ENCODE results near the gene LCAT. TPM values are rescaled to one million over a fixed set of nuclear protein-coding genes. Genes with fewer than 3 reads are reported as not detected.

LCAT gene
- polyA plus RNA-seq, 2 donors, result 6.2 to 22.9 TPM

DNA sequence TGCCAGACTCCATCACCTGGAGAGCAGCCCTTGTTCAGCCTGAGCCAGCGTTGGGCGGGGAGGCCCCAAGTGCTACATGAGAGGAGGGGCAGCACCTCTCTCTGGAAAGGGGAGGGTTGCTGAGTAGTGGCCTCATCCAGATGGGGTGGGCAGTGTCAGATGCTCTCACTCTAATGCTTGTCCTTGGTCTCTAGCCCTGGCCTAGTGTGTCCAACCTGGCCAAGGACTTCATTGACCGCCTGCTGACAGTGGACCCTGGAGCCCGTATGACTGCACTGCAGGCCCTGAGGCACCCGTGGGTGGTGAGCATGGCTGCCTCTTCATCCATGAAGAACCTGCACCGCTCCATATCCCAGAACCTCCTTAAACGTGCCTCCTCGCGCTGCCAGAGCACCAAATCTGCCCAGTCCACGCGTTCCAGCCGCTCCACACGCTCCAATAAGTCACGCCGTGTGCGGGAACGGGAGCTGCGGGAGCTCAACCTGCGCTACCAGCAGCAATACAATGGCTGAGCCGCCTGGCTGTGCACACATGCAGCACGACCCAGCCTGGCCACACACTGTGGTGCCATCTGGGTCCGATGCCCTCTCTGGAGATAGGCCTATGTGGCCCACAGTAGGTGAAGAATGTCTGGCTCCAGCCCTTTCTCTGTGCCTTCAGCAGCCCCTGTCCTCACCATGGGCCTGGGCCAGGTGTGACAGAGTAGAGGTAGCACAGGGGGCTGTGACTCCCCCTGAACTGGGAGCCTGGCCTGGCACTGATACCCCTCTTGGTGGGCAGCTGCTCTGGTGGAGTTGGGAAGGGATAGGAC, 16.6 kb downstream of the LCAT start:
- H3K9me3 ChIP-seq (ENCODE audit: control insufficient read depth in 2 of 2, insufficient read depth in 1 of 2, low read depth in 1 of 2, low read length in 1 of 2), result no peaks in the 10 kb centered on the region
- peaks cover 0 to 7% of the 10 kb centered on the region in 2 donors for H3K4me1 ChIP-seq (ENCODE audit: control insufficient read depth in 2 of 2, insufficient read depth in 2 of 2, low read length in 1 of 2)
- no peaks in the 10 kb centered on the region for H3K27me3 ChIP-seq (ENCODE audit: control insufficient read depth in 1 of 2, insufficient read depth in 2 of 2, low read length in 2 of 2)
- no peak overlapping the region for H3K4me3 ChIP-seq (ENCODE audit: low read depth in 1 of 2, low read length in 2 of 2)
- H3K27ac ChIP-seq (ENCODE audit: low read depth in 2 of 2, low read length in 1 of 2), result no peak overlapping the region
- WGBS, 2 donors, result 81 to 89% methylated on average over 22 of the region's 22 CpGs
- H3K36me3 ChIP-seq (ENCODE audit: control insufficient read depth in 2 of 2, insufficient read depth in 2 of 2, low read length in 1 of 2), result peaks cover 3 to 28% of the 10 kb centered on the region in 2 donors

DNA sequence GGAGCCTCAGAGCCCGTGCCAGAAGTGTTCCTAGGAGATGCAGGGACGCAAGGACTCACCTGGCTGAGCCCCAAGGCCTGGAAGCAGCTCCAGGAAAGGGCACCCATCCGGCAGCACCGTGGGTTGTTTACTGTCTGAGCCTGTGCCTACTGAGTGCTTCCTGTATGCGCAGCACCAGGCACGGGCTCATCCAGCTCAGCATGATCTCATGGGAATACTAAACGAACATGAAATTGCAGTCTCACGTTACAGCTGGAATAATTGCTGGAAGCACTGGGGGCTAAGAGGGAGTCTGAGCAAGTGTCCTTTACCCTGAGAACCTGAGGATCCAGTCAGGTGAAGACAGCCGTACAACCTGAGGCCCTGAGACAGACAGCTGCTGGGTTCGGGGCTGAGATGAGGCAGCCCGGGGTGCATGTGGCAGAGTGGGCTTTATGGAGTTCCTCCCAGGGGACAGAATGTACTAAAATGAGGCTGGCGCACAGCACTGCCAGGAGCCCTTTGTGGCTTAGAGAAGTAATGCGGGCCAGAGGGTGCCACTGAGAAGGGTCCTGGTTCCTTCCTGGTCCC, 17.7 kb downstream of the LCAT start:
- Histone ChIP-seq H3K4me1 (ENCODE audit: control insufficient read depth in 2 of 2, insufficient read depth in 2 of 2, low read length in 1 of 2) (peaks cover 0 to 7% of the 10 kb centered on the region in 2 donors), H3K9me3 (ENCODE audit: control insufficient read depth in 2 of 2, insufficient read depth in 1 of 2, low read depth in 1 of 2, low read length in 1 of 2) (no peaks in the 10 kb centered on the region), H3K27ac (ENCODE audit: low read depth in 2 of 2, low read length in 1 of 2) (no peak overlapping the region), H3K27me3 (ENCODE audit: control insufficient read depth in 1 of 2, insufficient read depth in 2 of 2, low read length in 2 of 2) (no peaks in the 10 kb centered on the region), H3K4me3 (ENCODE audit: low read depth in 1 of 2, low read length in 2 of 2) (no peak overlapping the region), H3K36me3 (ENCODE audit: control insufficient read depth in 2 of 2, insufficient read depth in 2 of 2, low read length in 1 of 2) (peaks cover 3 to 28% of the 10 kb centered on the region in 2 donors)
- 39 to 49% methylated on average over 13 of the region's 13 CpGs for WGBS, 2 donors

DNA sequence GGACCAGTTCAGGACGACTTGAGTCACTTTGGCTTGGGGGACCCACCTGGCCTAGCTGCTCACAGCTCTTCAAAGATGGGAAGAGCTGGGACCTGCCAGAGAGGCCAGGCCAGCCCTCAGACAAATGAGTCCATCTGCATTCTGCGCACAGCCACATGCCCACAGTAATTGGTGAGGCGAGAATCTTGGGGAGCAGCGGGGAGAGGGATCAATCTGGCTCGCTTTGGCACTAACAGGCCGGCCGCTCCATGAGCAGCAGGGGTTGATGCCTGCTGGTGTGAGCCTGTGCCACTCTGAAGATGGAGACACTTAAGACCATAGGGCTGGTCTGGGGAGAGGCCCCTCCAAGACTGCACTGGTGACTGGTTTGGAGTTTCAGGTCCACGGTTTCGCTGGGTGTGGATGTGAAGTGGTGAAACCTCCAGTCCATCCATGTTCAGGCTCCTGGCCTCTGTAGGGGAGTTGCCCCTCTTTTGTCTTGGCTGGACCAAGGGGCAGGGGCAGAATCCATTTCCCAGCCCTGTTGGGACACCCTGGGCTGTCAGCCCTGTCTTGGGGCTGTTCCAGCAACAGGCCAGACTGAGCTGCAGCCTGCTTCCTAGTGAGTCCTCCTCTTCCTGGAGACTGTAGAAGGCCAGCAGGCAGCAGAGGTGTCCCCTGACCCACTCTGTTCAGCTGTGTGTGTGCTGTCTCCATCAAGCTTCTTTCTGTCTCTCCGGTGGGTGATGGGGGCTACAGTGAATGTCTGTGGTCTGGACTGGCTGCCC, 19.6 kb downstream of the LCAT start:
- Histone ChIP-seq H3K27ac (ENCODE audit: low read depth in 2 of 2, low read length in 1 of 2) (peak overlapping the region in 1 of 2 donors; percentile 40), H3K4me1 (ENCODE audit: control insufficient read depth in 2 of 2, insufficient read depth in 2 of 2, low read length in 1 of 2) (peaks cover 0 to 12% of the 10 kb centered on the region in 2 donors), H3K4me3 (ENCODE audit: low read depth in 1 of 2, low read length in 2 of 2) (no peak overlapping the region), H3K36me3 (ENCODE audit: control insufficient read depth in 2 of 2, insufficient read depth in 2 of 2, low read length in 1 of 2) (peaks cover 3 to 24% of the 10 kb centered on the region in 2 donors), H3K27me3 (ENCODE audit: control insufficient read depth in 1 of 2, insufficient read depth in 2 of 2, low read length in 2 of 2) (no peaks in the 10 kb centered on the region), H3K9me3 (ENCODE audit: control insufficient read depth in 2 of 2, insufficient read depth in 1 of 2, low read depth in 1 of 2, low read length in 1 of 2) (no peaks in the 10 kb centered on the region)
- 85 to 94% methylated on average over 10 of the region's 10 CpGs for WGBS, 2 donors

DNA sequence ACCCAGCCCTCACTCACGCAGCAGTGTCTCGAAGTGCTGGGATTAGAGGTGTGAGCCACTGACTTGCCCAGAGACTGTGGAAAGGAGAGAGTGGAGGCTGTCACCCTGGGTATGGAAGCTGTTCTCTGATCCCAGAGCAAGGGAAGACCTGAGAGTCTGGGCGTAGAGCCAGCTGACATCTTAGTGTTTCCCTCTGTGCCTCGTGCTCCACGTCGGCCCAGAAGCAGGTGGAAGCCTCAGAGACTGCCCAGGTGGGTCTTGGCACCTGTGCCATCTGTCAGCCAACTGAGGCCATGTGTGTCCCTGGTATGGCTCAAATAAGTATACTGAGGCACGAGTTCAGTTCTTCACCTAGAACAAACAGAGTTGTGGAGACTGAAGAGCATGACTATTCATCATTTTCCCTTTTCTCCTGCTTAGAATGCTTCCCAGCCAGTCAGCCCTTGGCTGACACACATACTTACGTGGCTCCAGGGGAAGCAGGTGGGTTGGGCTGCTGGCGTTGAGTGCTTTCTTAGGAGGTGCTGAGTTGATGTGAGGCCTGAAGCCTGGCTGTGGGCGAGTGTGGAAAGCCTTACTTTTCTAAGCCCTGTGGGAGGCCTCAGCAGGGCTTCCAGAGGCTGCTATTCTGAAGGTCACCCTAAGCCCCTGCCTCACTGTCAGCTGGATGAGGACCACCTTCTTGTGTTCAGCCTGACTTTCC, 20.4 kb downstream of the LCAT start:
- 52 to 53% methylated on average over 10 of the region's 10 CpGs for WGBS, 2 donors
- H3K4me3 ChIP-seq (ENCODE audit: low read depth in 1 of 2, low read length in 2 of 2), result no peak overlapping the region
- no peaks in the 10 kb centered on the region for H3K27me3 ChIP-seq (ENCODE audit: control insufficient read depth in 1 of 2, insufficient read depth in 2 of 2, low read length in 2 of 2)
- no peaks in the 10 kb centered on the region for H3K9me3 ChIP-seq (ENCODE audit: control insufficient read depth in 2 of 2, insufficient read depth in 1 of 2, low read depth in 1 of 2, low read length in 1 of 2)
- peaks cover 0 to 12% of the 10 kb centered on the region in 2 donors for H3K4me1 ChIP-seq (ENCODE audit: control insufficient read depth in 2 of 2, insufficient read depth in 2 of 2, low read length in 1 of 2)
- H3K27ac ChIP-seq (ENCODE audit: low read depth in 2 of 2, low read length in 1 of 2), result peak overlapping the region in 1 of 2 donors; percentile 40
- H3K36me3 ChIP-seq (ENCODE audit: control insufficient read depth in 2 of 2, insufficient read depth in 2 of 2, low read length in 1 of 2), result peaks cover 3 to 26% of the 10 kb centered on the region in 2 donors

DNA sequence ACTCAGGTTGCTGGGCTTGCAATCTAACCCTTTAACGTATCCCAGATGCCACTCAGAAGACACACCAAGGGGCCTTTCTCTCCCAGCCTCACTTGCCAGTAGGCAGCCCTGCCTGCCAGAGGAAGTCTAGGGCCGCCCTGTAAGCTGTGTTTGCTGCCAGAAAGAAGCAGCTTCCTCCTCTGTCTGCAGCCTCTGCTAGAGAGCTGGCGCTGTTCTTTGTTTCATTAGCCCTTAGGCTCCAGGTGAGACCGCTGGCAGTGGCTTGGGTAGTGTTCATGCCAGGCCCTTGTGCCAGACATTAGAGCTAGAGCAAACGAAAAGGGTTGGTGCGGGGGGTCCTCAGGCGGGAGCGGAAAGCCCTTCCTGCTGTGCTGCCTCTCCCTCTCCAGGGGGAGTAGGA, 21.2 kb downstream of the LCAT start:
- Histone ChIP-seq H3K4me1 (ENCODE audit: control insufficient read depth in 2 of 2, insufficient read depth in 2 of 2, low read length in 1 of 2) (peaks cover 0 to 12% of the 10 kb centered on the region in 2 donors), H3K36me3 (ENCODE audit: control insufficient read depth in 2 of 2, insufficient read depth in 2 of 2, low read length in 1 of 2) (peaks cover 3 to 24% of the 10 kb centered on the region in 2 donors)

DNA sequence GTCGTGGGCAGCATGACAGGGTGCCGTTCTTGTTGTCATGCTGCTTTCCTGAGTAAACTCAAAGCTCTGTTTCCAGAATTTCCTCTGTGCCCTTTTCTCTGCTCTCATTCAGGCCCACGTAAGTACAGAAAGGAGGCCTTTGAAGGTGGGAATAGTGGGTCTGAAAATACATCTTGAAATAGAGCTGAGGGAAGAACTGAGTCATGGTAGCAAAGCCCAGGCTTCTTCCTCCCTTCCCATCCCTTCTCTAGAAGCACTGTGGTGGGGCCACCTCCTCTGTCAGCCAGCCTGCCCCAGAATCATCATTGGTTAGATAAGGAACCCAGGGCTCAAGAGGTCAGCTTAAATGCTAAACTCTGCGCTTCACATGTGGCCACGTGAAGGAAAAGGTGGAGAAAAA, 21.7 kb downstream of the LCAT start:
- Histone ChIP-seq H3K27me3 (ENCODE audit: control insufficient read depth in 1 of 2, insufficient read depth in 2 of 2, low read length in 2 of 2) (no peaks in the 10 kb centered on the region), H3K27ac (ENCODE audit: low read depth in 2 of 2, low read length in 1 of 2) (no peak overlapping the region), H3K9me3 (ENCODE audit: control insufficient read depth in 2 of 2, insufficient read depth in 1 of 2, low read depth in 1 of 2, low read length in 1 of 2) (no peaks in the 10 kb centered on the region), H3K4me3 (ENCODE audit: low read depth in 1 of 2, low read length in 2 of 2) (no peak overlapping the region), H3K36me3 (ENCODE audit: control insufficient read depth in 2 of 2, insufficient read depth in 2 of 2, low read length in 1 of 2) (peaks cover 0 to 20% of the 10 kb centered on the region in 2 donors), H3K4me1 (ENCODE audit: control insufficient read depth in 2 of 2, insufficient read depth in 2 of 2, low read length in 1 of 2) (peaks cover 2 to 16% of the 10 kb centered on the region in 2 donors)
- WGBS, 2 donors, result 61 to 67% methylated on average over 5 of the region's 5 CpGs

More for the DNA sequence above, 21.2 kb downstream of the LCAT start:
- H3K27ac ChIP-seq (ENCODE audit: low read depth in 2 of 2, low read length in 1 of 2), result peak overlapping the region in 1 of 2 donors; percentile 55
- H3K27me3 ChIP-seq (ENCODE audit: control insufficient read depth in 1 of 2, insufficient read depth in 2 of 2, low read length in 2 of 2), result no peaks in the 10 kb centered on the region
- 55 to 56% methylated on average over 8 of the region's 8 CpGs for WGBS, 2 donors
- H3K9me3 ChIP-seq (ENCODE audit: control insufficient read depth in 2 of 2, insufficient read depth in 1 of 2, low read depth in 1 of 2, low read length in 1 of 2), result no peaks in the 10 kb centered on the region
- H3K4me3 ChIP-seq (ENCODE audit: low read depth in 1 of 2, low read length in 2 of 2), result no peak overlapping the region

DNA sequence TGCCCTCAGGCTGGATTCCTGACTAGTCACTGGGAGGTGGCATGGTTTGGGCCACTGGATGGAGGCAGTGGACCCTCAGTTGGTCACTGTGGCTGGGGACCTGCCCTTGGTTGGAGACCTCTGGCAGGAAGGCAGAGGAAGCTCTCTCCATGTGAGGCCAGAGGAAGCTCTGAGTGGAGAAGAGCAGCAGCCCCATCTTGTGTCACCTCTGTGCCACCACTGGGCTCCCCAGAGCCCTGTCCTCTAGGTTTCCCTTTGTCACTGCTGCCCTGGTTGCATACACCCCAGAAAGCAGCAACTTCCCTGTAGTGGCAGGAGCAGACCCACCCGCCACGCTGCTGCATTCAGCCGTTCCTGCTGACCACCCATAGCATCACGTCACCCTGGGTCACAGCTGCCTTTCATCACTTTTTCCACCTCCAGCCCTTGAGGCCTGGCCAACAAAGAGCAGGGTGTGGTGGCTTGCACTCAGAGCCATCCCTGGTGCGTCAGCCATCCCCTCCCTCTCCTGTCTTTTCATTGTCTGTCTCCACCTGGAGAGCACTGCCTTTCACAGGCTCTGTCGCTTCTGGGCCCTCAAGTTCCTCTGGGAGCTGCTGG, 24.2 kb downstream of the LCAT start:
- Histone ChIP-seq H3K27ac (ENCODE audit: low read depth in 2 of 2, low read length in 1 of 2) (peak overlapping the region in 1 of 2 donors; percentile 6), H3K36me3 (ENCODE audit: control insufficient read depth in 2 of 2, insufficient read depth in 2 of 2, low read length in 1 of 2) (peaks cover 0 to 24% of the 10 kb centered on the region in 2 donors), H3K4me1 (ENCODE audit: control insufficient read depth in 2 of 2, insufficient read depth in 2 of 2, low read length in 1 of 2) (peaks cover 2 to 21% of the 10 kb centered on the region in 2 donors), H3K27me3 (ENCODE audit: control insufficient read depth in 1 of 2, insufficient read depth in 2 of 2, low read length in 2 of 2) (no peaks in the 10 kb centered on the region), H3K9me3 (ENCODE audit: control insufficient read depth in 2 of 2, insufficient read depth in 1 of 2, low read depth in 1 of 2, low read length in 1 of 2) (no peaks in the 10 kb centered on the region), H3K4me3 (ENCODE audit: low read depth in 1 of 2, low read length in 2 of 2) (no peak overlapping the region)
- WGBS, 2 donors, result 64 to 73% methylated on average over 6 of the region's 6 CpGs

DNA sequence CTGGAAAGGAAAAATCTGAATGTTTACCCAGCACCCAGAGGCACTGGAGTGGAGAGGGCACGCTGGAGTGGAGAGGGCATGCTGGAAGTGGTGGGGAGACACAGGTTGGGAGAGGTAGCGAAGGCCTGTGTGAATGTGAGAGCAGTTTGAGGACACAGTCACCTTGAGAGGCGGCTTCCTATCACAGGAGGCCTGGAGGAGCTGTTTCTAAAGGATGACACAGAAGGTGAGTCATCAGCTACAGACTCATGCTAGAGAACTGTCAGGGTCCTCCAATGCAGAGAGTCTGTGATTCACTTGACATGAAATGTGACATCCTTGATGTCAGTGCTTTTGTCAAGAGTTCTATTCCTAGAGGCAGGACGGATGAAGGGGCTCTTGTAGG, 26.1 kb downstream of the LCAT start:
- WGBS, 2 donors, result 69 to 73% methylated on average over 4 of the region's 4 CpGs
- H3K27ac ChIP-seq (ENCODE audit: low read depth in 2 of 2, low read length in 1 of 2), result no peak overlapping the region
- H3K9me3 ChIP-seq (ENCODE audit: control insufficient read depth in 2 of 2, insufficient read depth in 1 of 2, low read depth in 1 of 2, low read length in 1 of 2), result no peaks in the 10 kb centered on the region
- H3K4me3 ChIP-seq (ENCODE audit: low read depth in 1 of 2, low read length in 2 of 2), result no peak overlapping the region
- no peaks in the 10 kb centered on the region for H3K27me3 ChIP-seq (ENCODE audit: control insufficient read depth in 1 of 2, insufficient read depth in 2 of 2, low read length in 2 of 2)
- peaks cover 2 to 15% of the 10 kb centered on the region in 2 donors for H3K4me1 ChIP-seq (ENCODE audit: control insufficient read depth in 2 of 2, insufficient read depth in 2 of 2, low read length in 1 of 2)
- peaks cover 0 to 21% of the 10 kb centered on the region in 2 donors for H3K36me3 ChIP-seq (ENCODE audit: control insufficient read depth in 2 of 2, insufficient read depth in 2 of 2, low read length in 1 of 2)
